GM12878 (cell line): Measurements from ENCODE around the gene SEPHS1. TPM values are rescaled to one million over a fixed set of nuclear protein-coding genes. Genes with fewer than 3 reads are reported as not detected.

Experiments used
- ATAC-seq: fragments of 200-7000 bp; cut with Tn5 transposase; 3 replicates; pipeline ENCODE4 v1.9.1; 2020; ENCODE audit warnings: mild to moderate bottlenecking, moderate library complexity
- BruUV-seq: library from RNA; stranded (reverse); fragments of 400-500 nt; replicated peaks from 2 replicates; lab custom pipeline; 2021; lab: Mats Ljungman, UMichigan
- CTCF ChIA-PET: fragments of 300-600 bp; sonication (Branson Sonifier 250); formaldehyde crosslinking; extraction: SDS; loops from one replicate; lab custom pipeline; 2021; ENCODE audit warnings: inconsistent platforms; lab: Yijun Ruan, JAX
- POLR2A ChIA-PET: fragments of 350-600 bp; formaldehyde crosslinking; extraction: SDS; loops from one replicate; lab custom pipeline; 2021; ENCODE audit warnings: inconsistent platforms; lab: Charles Lee
- RAD21 ChIA-PET: fragments of 300-600 bp; sonication (Branson Sonifier 250); formaldehyde crosslinking; loops from one replicate; lab custom pipeline; 2023; ENCODE audit warnings: antibody characterized with exemption; ENCODE audit not compliant: unreplicated experiment; lab: Charles Lee
- SMC1A ChIA-PET: fragments of 300-600 bp; sonication (Branson Sonifier 250); formaldehyde crosslinking; loops from one replicate; lab custom pipeline; 2023; ENCODE audit not compliant: unreplicated experiment, uncharacterized antibody; lab: Charles Lee
- DNase-seq: peaks from one replicate; pipeline ENCODE4 v3.0.0-alpha.2; 2011; ENCODE audit warnings: low read depth, low spot score
- FAIRE-seq: peaks from 3 replicates; lab custom pipeline; 2011; peaks lifted over from hg19 to GRCh38; lab: Jason Lieb, UNC
- H2AFZ ChIP-seq: 2 replicates; pipeline ENCODE4 v1.6.0; 2011; ENCODE audit warnings: low read depth, low read length, control low read depth; ENCODE audit not compliant: control insufficient read depth
- H3K27ac ChIP-seq: 2 replicates; pipeline ENCODE4 v1.5.1; 2011; ENCODE audit warnings: control low read depth; ENCODE audit not compliant: control insufficient read depth, insufficient read depth
- H3K27me3 ChIP-seq, 2 experiments: replicated peaks in 1 of 2; 2 replicates each; pipeline versions ENCODE4 v1.6.0 to v1.6.1; 2011; ENCODE audit warnings: low read length in 1 of 2; ENCODE audit not compliant: control insufficient read depth in 2 of 2, insufficient read depth in 2 of 2
- H3K36me3 ChIP-seq, 2 experiments: 2 replicates each; pipeline ENCODE4 v1.5.1; 2011; ENCODE audit warnings: low read length in 1 of 2; ENCODE audit not compliant: control insufficient read depth in 2 of 2, insufficient read depth in 2 of 2
- H3K4me1 ChIP-seq: 2 replicates; pipeline ENCODE4 v1.6.1; 2011; ENCODE audit warnings: mild to moderate bottlenecking, low read length, moderate library complexity, mixed read lengths; ENCODE audit not compliant: control insufficient read depth, insufficient read depth
- H3K4me2 ChIP-seq: 2 replicates; pipeline ENCODE4 v1.6.0; 2011; ENCODE audit warnings: control low read depth; ENCODE audit not compliant: control insufficient read depth, insufficient read depth
- H3K4me3 ChIP-seq: fragments of 200-600 bp; sonication (generic); 2 replicates; pipeline ENCODE4 v1.5.1; 2016
- H3K79me2 ChIP-seq: 2 replicates; pipeline ENCODE4 v1.6.0; 2011; ENCODE audit warnings: low read length; ENCODE audit not compliant: control insufficient read depth, insufficient read depth
- H3K9ac ChIP-seq: 2 replicates; pipeline ENCODE4 v1.8.0; 2011; ENCODE audit warnings: low read length, control low read depth, mixed read lengths; ENCODE audit not compliant: control insufficient read depth, insufficient read depth
- H3K9me3 ChIP-seq: replicated peaks from 3 replicates; pipeline ENCODE4 v1.5.1; 2011; ENCODE audit warnings: mild to moderate bottlenecking, low read length; ENCODE audit not compliant: control insufficient read depth, insufficient read depth
- H4K20me1 ChIP-seq: 2 replicates; pipeline ENCODE4 v1.6.0; 2011; ENCODE audit not compliant: control insufficient read depth, insufficient read depth
- ATF7 ChIP-seq: fragments of 450-650 bp; IDR thresholded peaks from 2 replicates; pipeline ENCODE4 v1.6.1; 2016; ENCODE audit warnings: low read depth, mild to moderate bottlenecking
- BHLHE40 ChIP-seq, 2 experiments: fragments of 450-650 bp in 1 of 2; IDR thresholded peaks; 2 replicates each; pipeline ENCODE4 v1.6.1; 2011 to 2017; ENCODE audit warnings: low read depth in 2 of 2, borderline replicate concordance in 1 of 2, improper control_type of control experiment in 1 of 2, low read length in 1 of 2, mild to moderate bottlenecking in 1 of 2
- CBX3 ChIP-seq: fragments of 200-600 bp; sonication (generic); IDR thresholded peaks from 2 replicates; pipeline ENCODE4 v1.6.1; 2016; ENCODE audit warnings: low read depth, borderline replicate concordance
- CEBPZ ChIP-seq: fragments of 150-350 bp; IDR thresholded peaks from 2 replicates; pipeline ENCODE4 v1.6.1; 2016; ENCODE audit warnings: low read depth, low read length
- EGR1 ChIP-seq, 2 experiments: IDR thresholded peaks; 1 replicate in 1 of 2; 2 replicates in 1 of 2; pipeline ENCODE4 v1.6.1; 2011 to 2012; ENCODE audit warnings: low read depth in 2 of 2, low read length in 2 of 2, borderline replicate concordance in 1 of 2, mild to moderate bottlenecking in 1 of 2, moderate library complexity in 1 of 2
- HDAC2 ChIP-seq: fragments of 200-600 bp; sonication (generic); IDR thresholded peaks from 2 replicates; pipeline ENCODE4 v1.6.1; 2017
- HDGF ChIP-seq: fragments of 450-650 bp; IDR thresholded peaks from 2 replicates; pipeline ENCODE4 v1.6.1; 2016; ENCODE audit warnings: antibody characterized with exemption
- JUNB ChIP-seq: IDR thresholded peaks from 2 replicates; pipeline ENCODE4 v1.6.1; 2016; ENCODE audit warnings: antibody characterized with exemption, mild to moderate bottlenecking
- MYB ChIP-seq: fragments of 150-350 bp; IDR thresholded peaks from 2 replicates; pipeline ENCODE4 v1.6.1; 2014; ENCODE audit warnings: mild to moderate bottlenecking, low read depth, low read length, borderline replicate concordance
- PRDM15 ChIP-seq: fragments of 450-650 bp; formaldehyde crosslinking; IDR thresholded peaks from 2 replicates; pipeline ENCODE4 v1.4.0; 2020; ENCODE audit warnings: mild to moderate bottlenecking, moderate library complexity
- SREBF1 ChIP-seq: IDR thresholded peaks from 2 replicates; pipeline ENCODE4 v1.6.1; 2012; ENCODE audit warnings: mild to moderate bottlenecking, low read length
- STAT1 ChIP-seq: fragments of 450-650 bp; conservative IDR thresholded peaks from 2 replicates; pipeline ENCODE4 v1.6.1; 2014; ENCODE audit warnings: antibody characterized with exemption, mild to moderate bottlenecking
- TCF3 ChIP-seq: IDR thresholded peaks from 2 replicates; pipeline ENCODE4 v1.6.1; 2012; ENCODE audit warnings: low read depth, mild to moderate bottlenecking, low read length, borderline replicate concordance; ENCODE audit not compliant: insufficient read depth
- USF2 ChIP-seq: IDR thresholded peaks from 2 replicates; pipeline ENCODE4 v1.6.1; 2011; ENCODE audit warnings: low read depth, low read length, improper control_type of control experiment, borderline replicate concordance
- WRNIP1 ChIP-seq: IDR thresholded peaks from 2 replicates; pipeline ENCODE4 v1.6.1; 2011; ENCODE audit warnings: low read depth, low read length, improper control_type of control experiment, borderline replicate concordance
- WGBS: methylation state at CpG from one replicate; pipeline ENCODE4 v1.1.6; 2016; ENCODE audit warnings: low lambda C conversion rate; ENCODE audit not compliant: insufficient replicate concordance, insufficient coverage; ENCODE audit errors: missing lambda C conversion rate; 5-methylcytosine and 5-hydroxymethylcytosine counted together
- in situ Hi-C: fragments of 300-500 bp; cut with MboI; formaldehyde crosslinking; loops from 9 replicates; pipeline ENCODE4 v1.14.3; 2018; ENCODE audit warnings: mixed read lengths
- intact Hi-C: fragments of 100-400 bp; cut with micrococcal nuclease; formaldehyde crosslinking; loops from one replicate; pipeline ENCODE4 v1.14.2; 2022; ENCODE audit not compliant: unreplicated experiment
- polyA plus RNA-seq, 11 experiments: library from polyadenylated mRNA; depleted of rRNA in 4 of 11; unstranded in 6 of 11; stranded (reverse) in 5 of 11; fragments of >200 nt; fragmentation: Nextera tagmentation in 4 of 11; fragmentation: Illumina TruSeq in 1 of 11; extraction: Ambion mirVana in 4 of 11; extraction: Trizol in 1 of 11; gene quantifications; 1 replicate in 1 of 11; 2 replicates in 10 of 11; pipeline versions ENCODE4 v1.2.1 to v1.2.3, GENCODE V29; 2011 to 2016; ENCODE audit warnings: inconsistent platforms in 2 of 11, missing spikeins in 2 of 11, low read depth in 1 of 11
- total RNA-seq, 4 experiments: library from RNA; depleted of rRNA in 3 of 4; stranded (reverse); fragments of >200 nt in 3 of 4; fragmentation: Illumina TruSeq in 1 of 4; extraction: Trizol in 1 of 4; gene quantifications; 2 replicates each; pipeline versions ENCODE4 v1.2.1 to v1.2.3, GENCODE V29; 2013 to 2021
- TF ChIP-seq, protein P1 (sequence below): IDR thresholded peaks from 2 replicates; pipeline ENCODE4 v1.6.1; 2011; ENCODE audit warnings: low read depth, mild to moderate bottlenecking, low read length, moderate library complexity, borderline replicate concordance; ENCODE audit errors: extremely low read depth

Gene SEPHS1
- total and polyA plus RNA-seq, 10 of the 15 experiments (the other 5 are each of a cell fraction or from before 2014, with no cell fraction given), result 14.7 to 85.4 (median 48.5) TPM

- TF ChIP-seq CEBPZ (no peak), TCF3 (peak; percentile 95), WRNIP1 (no peak), HDAC2 (no peak), STAT1 (no peak), JUNB (peak; percentile 77), SREBF1 (no peak), HDGF (no peak), CBX3 (no peak), ATF7 (no peak)
- TF ChIP-seq, all 136 proteins: peak for 14
These were observed 12.2 kb downstream of the SEPHS1 start (continued) for GRCh38 chr10:13335881-13336280.

DNA sequence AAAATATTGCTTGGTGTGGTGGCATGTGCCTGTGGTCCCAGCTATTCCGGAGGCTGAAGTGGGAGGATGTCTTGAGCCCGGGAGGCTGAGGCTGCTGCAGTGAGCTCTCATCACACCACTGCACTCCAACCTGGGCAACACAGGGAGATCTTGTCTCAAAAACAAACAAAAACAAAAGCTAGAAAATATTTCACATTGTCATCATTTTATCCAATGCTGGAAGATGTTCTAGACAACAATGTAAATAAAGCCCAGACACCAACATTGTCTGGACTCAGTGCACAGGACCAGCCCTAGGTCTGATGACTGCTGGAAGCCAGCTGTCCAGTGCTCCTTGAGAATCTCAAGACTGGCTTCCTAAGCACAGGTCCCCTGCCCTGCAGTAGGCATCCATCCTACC, 13.5 kb downstream of the SEPHS1 start:
- ChIA-PET RAD21 (no interaction called here), SMC1A (interaction anchor here (0.6 kb wide), 1 partner anchor 42 kb away, joined by 3 read pairs; no protein-coding TSS in a partner anchor), POLR2A (no interaction called here), CTCF (interaction anchor here (0.5 to 0.6 kb wide), 2 partner anchors 135 to 305 kb away, joined by 3 read pairs; no protein-coding TSS in a partner anchor)
- H3K4me1 ChIP-seq, result peaks cover 26% of the 10 kb centered on the region
- in situ Hi-C loops (no loop called here), intact Hi-C loops (no loop called here)
- H3K4me2 ChIP-seq, result no peak overlapping the region
- FAIRE-seq, result no peak
- BruUV-seq, result no TSS peak
- no peak overlapping the region for H3K4me3 ChIP-seq
- H3K36me3 ChIP-seq, result peaks cover 11 to 35% of the 10 kb centered on the region in 2 experiments
- no peak for DNase-seq
- ATAC-seq, result no peak
- H3K79me2 ChIP-seq, result peaks cover 19% of the 10 kb centered on the region
- H3K9me3 ChIP-seq, result no peaks in the 10 kb centered on the region
- H3K27ac ChIP-seq, result no peak overlapping the region
- H4K20me1 ChIP-seq, result no peaks in the 10 kb centered on the region
- no peak overlapping the region for H2AFZ ChIP-seq
- H3K9ac ChIP-seq, result no peak overlapping the region
- WGBS, result 97% methylated on average over 2 of the region's 2 CpGs
- H3K27me3 ChIP-seq, result no peaks in the 10 kb centered on the region
- TF ChIP-seq PRDM15 (CRISPR knock-in tag) (no peak), EGR1 (IDR thresholded peaks at IDR 0.05; ENCODE audit: borderline replicate concordance in 1 of 2, low read depth in 2 of 2, low read length in 2 of 2) (no peak), USF2 (no peak), BHLHE40 (IDR thresholded peaks at IDR 0.05; ENCODE audit: borderline replicate concordance in 1 of 2, low read depth in 2 of 2, low read length in 1 of 2) (no peak), MYB (no peak)
- TF ChIP-seq, protein P1, sequence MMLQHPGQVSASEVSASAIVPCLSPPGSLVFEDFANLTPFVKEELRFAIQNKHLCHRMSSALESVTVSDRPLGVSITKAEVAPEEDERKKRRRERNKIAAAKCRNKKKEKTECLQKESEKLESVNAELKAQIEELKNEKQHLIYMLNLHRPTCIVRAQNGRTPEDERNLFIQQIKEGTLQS, result no peak
